Body of pancreas (tissue), 4 donors: ENCODE data around the gene ARID1B. TPM values are rescaled to one million over a fixed set of nuclear protein-coding genes. Genes with fewer than 3 reads are reported as not detected.

Experiments
- ATAC-seq: fragments of 150-250 bp; one replicate; pipeline ENCODE4 v1.9.1; 2016
- DNase-seq, 4 donors: peaks; one replicate each; pipeline ENCODE4 v3.0.0-alpha.2; 2019
- H3K27ac ChIP-seq, 4 donors: fragments of 200-600 bp; sonication (generic); 1 replicate in 3 of 4; 2 replicates in 1 of 4; pipeline versions ENCODE4 v1.5.1 to v1.6.1; 2016 to 2019; ENCODE audit warnings: mild to moderate bottlenecking in 1 of 4, mixed read lengths in 1 of 4, moderate library complexity in 1 of 4
- H3K27me3 ChIP-seq, 2 donors: fragments of 200-600 bp; sonication (generic); one replicate each; pipeline ENCODE4 v1.6.0; 2016; ENCODE audit warnings: mild to moderate bottlenecking in 1 of 2
- H3K36me3 ChIP-seq, 2 donors: fragments of 200-600 bp; sonication (generic); replicated peaks in 1 of 2; 2 replicates each; pipeline ENCODE4 v1.5.1; 2016; ENCODE audit warnings: low read depth in 2 of 2; ENCODE audit not compliant: insufficient read depth in 1 of 2
- H3K4me1 ChIP-seq: fragments of 200-600 bp; sonication (generic); one replicate; pipeline ENCODE4 v1.6.0; 2016
- H3K4me3 ChIP-seq, 2 donors: fragments of 200-600 bp; sonication (generic); 1 replicate in 1 of 2; 2 replicates in 1 of 2; pipeline ENCODE4 v1.5.1; 2016 to 2019
- H3K9me3 ChIP-seq, 3 donors: fragments of 200-600 bp; sonication (generic); 1 replicate in 2 of 3; 2 replicates in 1 of 3; pipeline ENCODE4 v1.5.1; 2016
- POLR2A ChIP-seq, 3 donors: fragments of 450-650 bp; IDR thresholded peaks; one replicate each; pipeline ENCODE4 v1.6.1; 2016; ENCODE audit warnings: antibody characterized with exemption in 3 of 3, mild to moderate bottlenecking in 2 of 3
- WGBS, 2 donors: methylation state at CpG; one replicate each; pipeline ENCODE4 v1.1.5; 2017; 5-methylcytosine and 5-hydroxymethylcytosine counted together
- intact Hi-C: fragments of 100-400 bp; cut with DNase I; formaldehyde crosslinking; loops from one replicate; pipeline ENCODE4 v1.15.1; 2023
- total RNA-seq, 2 donors: library from RNA; depleted of rRNA; stranded (reverse); fragments of >200 nt; gene quantifications; one replicate each; pipeline ENCODE4 v1.1.0, GENCODE V29; 2016
- TF ChIP-seq, protein P1 (sequence below), 7 experiments: fragments of 450-650 bp in 4 of 7; fragments of 200-600 bp in 3 of 7; sonication (generic) in 3 of 7; IDR thresholded peaks; one replicate each; pipeline ENCODE4 v1.5.1; 2016 to 2019; ENCODE audit warnings: antibody characterized with exemption in 7 of 7

ARID1B gene
- total RNA-seq, 2 donors from 2014 or later: 71.5 to 85.1 TPM

DNA sequence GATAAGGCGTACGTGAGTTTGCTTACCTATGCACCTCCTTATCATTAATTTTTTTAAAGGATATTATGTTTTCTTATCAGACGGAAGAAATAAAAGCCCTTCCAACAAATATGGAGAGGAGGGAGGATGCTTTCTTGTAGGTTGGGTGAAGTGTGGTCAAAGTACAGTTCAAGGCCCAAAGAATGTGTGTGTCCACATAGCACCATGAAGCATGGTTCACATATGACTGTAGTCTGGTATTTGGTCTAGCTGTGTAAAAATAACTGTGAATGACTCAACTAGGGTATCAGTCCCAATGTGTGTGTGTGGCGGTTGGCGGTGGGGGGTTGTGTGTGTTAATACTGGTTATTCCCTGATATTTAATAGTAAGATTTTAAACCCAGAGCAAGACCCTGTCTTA is 333.4 kb downstream of the ARID1B start:
- Histone ChIP-seq H3K4me1 (peaks cover 9% of the 10 kb centered on the region), H3K27me3 (no peaks in the 10 kb centered on the region), H3K27ac (no peak overlapping the region), H3K36me3 (no peaks in the 10 kb centered on the region), H3K4me3 (no peak overlapping the region), H3K9me3 (no peaks in the 10 kb centered on the region)
- ATAC-seq: no peak
- intact Hi-C loops: no loop called here
- 85 to 90% methylated on average over 5 of the region's 5 CpGs for WGBS, 2 donors
- TF ChIP-seq POLR2A (IDR thresholded peaks at IDR 0.05): no peak
- TF ChIP-seq, protein P1, sequence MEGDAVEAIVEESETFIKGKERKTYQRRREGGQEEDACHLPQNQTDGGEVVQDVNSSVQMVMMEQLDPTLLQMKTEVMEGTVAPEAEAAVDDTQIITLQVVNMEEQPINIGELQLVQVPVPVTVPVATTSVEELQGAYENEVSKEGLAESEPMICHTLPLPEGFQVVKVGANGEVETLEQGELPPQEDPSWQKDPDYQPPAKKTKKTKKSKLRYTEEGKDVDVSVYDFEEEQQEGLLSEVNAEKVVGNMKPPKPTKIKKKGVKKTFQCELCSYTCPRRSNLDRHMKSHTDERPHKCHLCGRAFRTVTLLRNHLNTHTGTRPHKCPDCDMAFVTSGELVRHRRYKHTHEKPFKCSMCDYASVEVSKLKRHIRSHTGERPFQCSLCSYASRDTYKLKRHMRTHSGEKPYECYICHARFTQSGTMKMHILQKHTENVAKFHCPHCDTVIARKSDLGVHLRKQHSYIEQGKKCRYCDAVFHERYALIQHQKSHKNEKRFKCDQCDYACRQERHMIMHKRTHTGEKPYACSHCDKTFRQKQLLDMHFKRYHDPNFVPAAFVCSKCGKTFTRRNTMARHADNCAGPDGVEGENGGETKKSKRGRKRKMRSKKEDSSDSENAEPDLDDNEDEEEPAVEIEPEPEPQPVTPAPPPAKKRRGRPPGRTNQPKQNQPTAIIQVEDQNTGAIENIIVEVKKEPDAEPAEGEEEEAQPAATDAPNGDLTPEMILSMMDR (IDR thresholded peaks at IDR 0.05): no peak
- no peak for DNase-seq

GRCh38 chr6:157113389-157113788 is 336.2 kb downstream of the ARID1B start:
- Histone ChIP-seq H3K36me3 (no peaks in the 10 kb centered on the region), H3K27ac (no peak overlapping the region), H3K9me3 (no peaks in the 10 kb centered on the region), H3K27me3 (no peaks in the 10 kb centered on the region), H3K4me3 (no peak overlapping the region), H3K4me1 (peaks cover 1% of the 10 kb centered on the region)
- intact Hi-C loops: no loop called here
- TF ChIP-seq POLR2A (IDR thresholded peaks at IDR 0.05): no peak
- TF ChIP-seq, protein P1 (IDR thresholded peaks at IDR 0.05): no peak
- ATAC-seq: no peak
- WGBS, 2 donors: 91 to 94% methylated on average over 4 of the region's 4 CpGs
- DNase-seq: no peak

DNA sequence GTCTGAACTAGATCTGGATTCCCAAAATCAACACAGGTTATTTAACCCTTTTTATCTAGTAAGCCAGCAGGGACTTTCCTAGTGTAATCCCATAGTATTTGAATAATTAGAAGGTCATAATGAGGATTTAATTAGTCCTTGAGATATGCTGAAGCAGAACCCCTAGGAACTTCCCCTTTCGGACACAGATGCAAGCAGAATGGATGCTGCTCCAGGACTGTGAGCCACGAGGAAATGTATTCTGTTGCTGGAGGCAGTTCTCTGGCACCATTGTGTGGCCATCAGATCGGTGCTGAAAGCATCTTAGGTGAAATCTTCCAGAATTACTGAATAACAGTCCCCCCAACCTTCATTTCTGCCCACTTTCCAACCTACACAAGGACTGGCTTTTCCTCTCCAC is 339.2 kb downstream of the ARID1B start:
- Histone ChIP-seq H3K4me3 (no peak overlapping the region), H3K27me3 (no peaks in the 10 kb centered on the region), H3K9me3 (no peaks in the 10 kb centered on the region), H3K4me1 (no peaks in the 10 kb centered on the region), H3K36me3 (no peaks in the 10 kb centered on the region), H3K27ac (no peak overlapping the region)
- DNase-seq: no peak
- no peak for ATAC-seq
- intact Hi-C loops: no loop called here
- 74 to 77% methylated on average over 3 of the region's 3 CpGs for WGBS, 2 donors
- no peak for TF ChIP-seq POLR2A (IDR thresholded peaks at IDR 0.05)
- TF ChIP-seq, protein P1 (IDR thresholded peaks at IDR 0.05): no peak

- Histone ChIP-seq H3K36me3 (no peaks in the 10 kb centered on the region), H3K4me1 (no peaks in the 10 kb centered on the region), H3K27me3 (no peaks in the 10 kb centered on the region), H3K27ac (no peak overlapping the region), H3K9me3 (no peaks in the 10 kb centered on the region), H3K4me3 (no peak overlapping the region)
- DNase-seq (no peak), ATAC-seq (no peak)
- TF ChIP-seq, protein P1 (IDR thresholded peaks at IDR 0.05): no peak
- no peak for TF ChIP-seq POLR2A (IDR thresholded peaks at IDR 0.05)
- intact Hi-C loops: no loop called here
- 84 to 88% methylated on average over 6 of the region's 6 CpGs for WGBS, 2 donors
Observed at GRCh38 chr6:157117431-157118095, 340.4 kb downstream of the ARID1B start.

DNA sequence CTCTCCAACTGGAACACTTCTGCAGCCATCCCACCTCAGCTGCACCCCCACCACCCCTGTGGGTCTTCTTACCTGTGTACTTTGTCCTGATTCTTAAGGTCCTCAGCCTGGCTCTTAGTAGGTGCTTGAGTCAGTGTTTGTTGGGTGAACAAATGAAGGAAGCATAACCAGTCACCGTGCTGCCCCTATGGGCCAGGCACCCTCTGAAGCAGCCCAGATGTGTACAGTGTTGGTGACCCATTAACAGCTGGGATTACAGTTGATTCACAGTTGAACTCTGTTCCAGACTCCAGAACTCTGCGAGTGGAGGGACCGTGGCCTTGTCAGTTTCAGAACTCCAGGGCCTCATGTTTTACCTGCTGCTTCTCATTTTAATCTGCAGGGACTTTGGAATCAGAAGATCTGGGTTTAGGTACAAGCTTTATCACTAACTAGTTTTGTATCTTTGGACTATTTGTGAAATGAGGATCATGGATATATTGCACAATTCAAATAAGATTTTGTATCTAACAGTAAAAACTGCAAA is 342.4 kb downstream of the ARID1B start:
- 72 to 77% methylated on average over 2 to 3 of the region's 3 CpGs for WGBS, 2 donors
- intact Hi-C loops: no loop called here
- H3K36me3 ChIP-seq: no peaks in the 10 kb centered on the region
- no peak overlapping the region for H3K27ac ChIP-seq
- TF ChIP-seq, protein P1 (IDR thresholded peaks at IDR 0.05): no peak
- no peak for TF ChIP-seq POLR2A (IDR thresholded peaks at IDR 0.05)
- DNase-seq (no peak), ATAC-seq (no peak)
- H3K27me3 ChIP-seq: no peaks in the 10 kb centered on the region
- H3K4me3 ChIP-seq: no peak overlapping the region
- H3K9me3 ChIP-seq: no peaks in the 10 kb centered on the region
- no peaks in the 10 kb centered on the region for H3K4me1 ChIP-seq
